Brain microvascular endothelial cell (primary cell): ENCODE measurements around the gene TULP4.
"Not testable (repeated sequence)": the region's sequence is repeated elsewhere in the genome, so short reads cannot be mapped to it uniquely, and the experiment has no call there.

Experiments used
- DNase-seq: peaks from one replicate; pipeline ENCODE4 v3.0.0-alpha.2; 2020
- H3K27ac ChIP-seq: fragments of 250-450 bp; sonication (Bioruptor Pico); 2 replicates; pipeline ENCODE4 v1.5.1; 2020; ENCODE audit warnings: mild to moderate bottlenecking, moderate library complexity
- H3K27me3 ChIP-seq: fragments of 250-450 bp; sonication (Bioruptor Pico); replicated peaks from 2 replicates; pipeline ENCODE4 v1.5.1; 2020; ENCODE audit warnings: mild to moderate bottlenecking
- H3K36me3 ChIP-seq: fragments of 250-450 bp; sonication (Bioruptor Pico); replicated peaks from 2 replicates; pipeline ENCODE4 v1.5.1; 2020; ENCODE audit warnings: mild to moderate bottlenecking
- H3K4me3 ChIP-seq: 2 replicates; pipeline ENCODE4 v1.5.1; 2011; ENCODE audit warnings: low read depth, mild to moderate bottlenecking, control low read depth, low read length, moderate library complexity
- in situ Hi-C: cut with HindIII; loops from 2 replicates; pipeline ENCODE4 v1.10.0; 2017; ENCODE audit warnings: low sequenced_read_pairs, low pct_ligation_motif_present
- TF ChIP-seq, protein P1 (sequence below): IDR thresholded peaks from 2 replicates; pipeline ENCODE4 v1.5.1; 2011; ENCODE audit warnings: low read depth, mild to moderate bottlenecking, moderate library complexity, low read length, control low read depth, inconsistent platforms; ENCODE audit errors: missing control alignments

Gene TULP4

GRCh38 chr6:158397578-158397977, 85.3 kb downstream of the TULP4 start:
- H3K27ac ChIP-seq: no peak overlapping the region
- TF ChIP-seq, protein P1, sequence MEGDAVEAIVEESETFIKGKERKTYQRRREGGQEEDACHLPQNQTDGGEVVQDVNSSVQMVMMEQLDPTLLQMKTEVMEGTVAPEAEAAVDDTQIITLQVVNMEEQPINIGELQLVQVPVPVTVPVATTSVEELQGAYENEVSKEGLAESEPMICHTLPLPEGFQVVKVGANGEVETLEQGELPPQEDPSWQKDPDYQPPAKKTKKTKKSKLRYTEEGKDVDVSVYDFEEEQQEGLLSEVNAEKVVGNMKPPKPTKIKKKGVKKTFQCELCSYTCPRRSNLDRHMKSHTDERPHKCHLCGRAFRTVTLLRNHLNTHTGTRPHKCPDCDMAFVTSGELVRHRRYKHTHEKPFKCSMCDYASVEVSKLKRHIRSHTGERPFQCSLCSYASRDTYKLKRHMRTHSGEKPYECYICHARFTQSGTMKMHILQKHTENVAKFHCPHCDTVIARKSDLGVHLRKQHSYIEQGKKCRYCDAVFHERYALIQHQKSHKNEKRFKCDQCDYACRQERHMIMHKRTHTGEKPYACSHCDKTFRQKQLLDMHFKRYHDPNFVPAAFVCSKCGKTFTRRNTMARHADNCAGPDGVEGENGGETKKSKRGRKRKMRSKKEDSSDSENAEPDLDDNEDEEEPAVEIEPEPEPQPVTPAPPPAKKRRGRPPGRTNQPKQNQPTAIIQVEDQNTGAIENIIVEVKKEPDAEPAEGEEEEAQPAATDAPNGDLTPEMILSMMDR: no peak
- no peak for DNase-seq
- H3K27me3 ChIP-seq: no peaks in the 10 kb centered on the region
- in situ Hi-C loops: no loop called here
- no peaks in the 10 kb centered on the region for H3K36me3 ChIP-seq
- no peak overlapping the region for H3K4me3 ChIP-seq

DNA sequence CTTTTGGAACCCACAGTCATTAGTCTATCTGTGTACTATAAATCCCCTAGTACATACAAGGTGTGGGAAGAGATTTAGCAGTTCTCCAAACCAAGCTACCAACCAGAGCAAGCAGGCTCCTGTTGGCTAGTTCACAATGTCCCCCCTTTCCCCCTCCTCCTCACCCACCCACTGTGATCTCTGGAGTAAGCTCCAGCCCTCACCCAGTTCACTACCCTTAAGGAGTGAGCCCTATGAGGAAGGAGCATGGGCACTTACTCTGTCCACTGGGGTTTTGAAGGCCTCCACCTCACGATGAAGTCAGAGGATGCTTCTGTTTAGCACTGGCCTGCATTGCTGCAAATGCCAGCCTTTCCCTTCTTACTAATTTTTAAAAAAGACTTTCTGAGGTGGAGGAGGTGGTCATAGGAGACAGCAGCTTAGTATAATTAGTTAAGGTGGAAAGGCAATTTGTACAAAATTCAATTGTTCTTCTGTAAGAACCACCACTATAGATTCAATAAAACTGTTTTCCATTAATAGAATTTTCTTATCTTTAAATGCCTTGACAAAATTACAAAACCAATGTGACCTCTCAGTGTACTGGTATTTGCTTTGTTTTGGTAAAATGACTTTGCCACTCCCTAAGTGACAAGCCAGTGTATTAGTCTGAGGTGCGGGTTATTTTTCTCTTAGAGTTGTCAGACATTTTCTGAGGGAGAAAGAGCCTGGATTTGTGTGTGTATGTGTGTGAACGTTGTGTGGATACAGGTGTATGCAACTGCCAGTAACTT, 86.2 kb downstream of the TULP4 start:
- Histone ChIP-seq H3K36me3 (no peaks in the 10 kb centered on the region), H3K27me3 (no peaks in the 10 kb centered on the region), H3K4me3 (no peak overlapping the region), H3K27ac (no peak overlapping the region)
- TF ChIP-seq, protein P1: no peak
- no peak for DNase-seq
- in situ Hi-C loops: no loop called here

DNA sequence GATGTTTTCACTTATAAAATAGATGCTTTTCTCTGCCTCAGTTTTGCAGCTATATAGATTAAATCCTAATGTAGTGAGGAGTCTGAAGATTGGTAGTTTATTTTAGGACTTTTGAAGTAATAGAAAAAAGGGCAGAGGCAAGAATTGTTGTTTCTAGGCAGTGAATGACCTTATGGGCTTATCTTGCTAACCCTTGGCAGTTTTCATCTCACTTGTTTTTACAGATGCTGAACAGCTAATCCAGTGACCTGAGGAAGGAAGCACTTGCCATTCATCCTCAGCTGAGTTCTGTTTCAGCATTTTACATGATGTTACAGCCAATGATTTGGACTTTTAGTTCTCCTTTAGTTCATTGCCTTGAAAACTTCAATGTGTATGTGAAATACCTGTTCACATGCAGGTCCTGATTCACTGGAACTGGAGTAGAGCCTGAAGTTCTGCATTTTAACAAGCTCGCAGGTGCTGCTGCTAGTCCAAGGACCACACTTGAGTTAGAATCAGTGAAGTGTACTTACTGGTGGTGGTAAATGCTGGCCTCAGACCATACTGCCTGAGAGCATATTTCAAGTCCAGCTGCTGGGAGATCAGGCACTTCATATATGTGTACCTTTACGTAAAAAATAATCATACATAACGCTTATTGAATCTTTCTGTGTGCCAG, 86.9 kb downstream of the TULP4 start:
- in situ Hi-C loops: no loop called here
- Histone ChIP-seq H3K27ac (no peak overlapping the region), H3K4me3 (no peak overlapping the region), H3K27me3 (no peaks in the 10 kb centered on the region), H3K36me3 (no peaks in the 10 kb centered on the region)
- DNase-seq: no peak
- TF ChIP-seq, protein P1: no peak

DNA sequence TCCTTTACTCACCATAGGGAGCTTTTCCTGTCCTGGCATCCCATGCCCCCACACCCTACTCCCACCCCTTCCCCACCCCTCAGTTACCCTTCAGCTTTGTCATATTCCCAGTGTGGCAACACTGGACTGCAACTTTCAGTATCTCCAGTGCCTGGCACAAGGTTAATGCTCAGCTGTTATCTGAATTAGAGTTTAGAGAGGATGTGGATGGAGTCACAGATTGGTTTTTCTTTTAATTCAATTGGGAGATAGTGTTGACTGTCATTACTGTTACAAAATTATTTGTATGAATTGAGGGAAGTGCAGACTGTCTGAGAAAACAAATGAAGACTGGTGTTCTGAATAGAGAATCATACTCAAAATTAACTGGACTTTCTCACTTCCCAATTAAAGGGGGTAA, 89.9 kb downstream of the TULP4 start:
- no peak overlapping the region for H3K4me3 ChIP-seq
- H3K27me3 ChIP-seq: no peaks in the 10 kb centered on the region
- no peaks in the 10 kb centered on the region for H3K36me3 ChIP-seq
- TF ChIP-seq, protein P1: no peak
- no peak for DNase-seq
- in situ Hi-C loops: no loop called here
- H3K27ac ChIP-seq: no peak overlapping the region

DNA sequence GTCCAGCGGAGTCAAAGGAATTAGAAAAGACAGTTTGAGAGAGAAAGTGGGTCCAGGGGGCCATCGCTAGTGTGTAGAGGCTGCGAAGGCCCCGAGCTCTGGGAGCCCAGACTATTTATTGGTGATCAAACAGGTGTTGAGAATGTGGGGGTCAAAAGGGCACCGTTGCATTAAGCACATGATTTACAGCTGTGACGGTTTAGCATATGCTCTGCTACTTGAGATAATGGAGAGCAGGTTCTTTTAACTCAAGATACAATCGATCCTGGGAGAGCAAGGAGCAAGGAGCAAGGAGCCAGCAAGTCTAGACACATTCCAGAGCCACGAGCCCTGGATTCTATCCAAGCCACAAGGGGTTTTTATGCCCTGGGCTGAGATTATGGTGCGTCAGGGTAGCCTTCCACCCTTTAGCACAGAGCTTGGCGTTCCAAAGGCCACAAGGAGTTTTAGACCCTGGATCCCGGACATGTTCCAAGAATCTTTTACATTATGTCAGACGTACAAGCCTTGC, 93.1 kb downstream of the TULP4 start:
- in situ Hi-C loops, H3K4me3 ChIP-seq, H3K36me3 ChIP-seq, H3K27me3 ChIP-seq: not testable (repeated sequence)
- peak; percentile 83 for DNase-seq
- H3K27ac ChIP-seq: peak overlapping the region; percentile 28

- Histone ChIP-seq H3K27ac (peak overlapping the region; percentile 28), H3K36me3 (no peaks in the 10 kb centered on the region), H3K27me3 (no peaks in the 10 kb centered on the region), H3K4me3 (no peak overlapping the region)
- in situ Hi-C loops: no loop called here
- TF ChIP-seq, protein P1: no peak
- no peak for DNase-seq
Observed at GRCh38 chr6:158405933-158406332, 93.7 kb downstream of the TULP4 start.
